Fibroblast of villous mesenchyme (primary cell): Measurements from ENCODE around the gene AIFM1. TPM values are rescaled to one million over a fixed set of nuclear protein-coding genes. Genes with fewer than 3 reads are reported as not detected.

Experiments used
- DNase-seq: peaks from one replicate; pipeline ENCODE4 v3.0.0-alpha.2; 2010; ENCODE audit warnings: low read depth
- H3K4me3 ChIP-seq: 2 replicates; pipeline ENCODE4 v1.5.1; 2011; ENCODE audit warnings: low read depth, mild to moderate bottlenecking, low read length
- CTCF ChIP-seq: IDR thresholded peaks from 2 replicates; pipeline ENCODE4 v1.5.1; 2012; ENCODE audit warnings: low read depth, mild to moderate bottlenecking, low read length; ENCODE audit not compliant: insufficient read depth
- total RNA-seq: library from RNA; depleted of rRNA; stranded (reverse); fragments of >200 nt; gene quantifications from 2 replicates; pipeline ENCODE4 v1.2.3, GENCODE V29; 2012

The AIFM1 gene
- total RNA-seq, 1 donor, result 16.0 TPM

- TF ChIP-seq CTCF, result no peak
- DNase-seq, result peak; percentile 35
- H3K4me3 ChIP-seq, result no peak overlapping the region
Measured at GRCh38 chrX:130196466-130196865, 30.8 kb upstream of the AIFM1 start.

GRCh38 chrX:130190801-130191200, 25.2 kb upstream of the AIFM1 start:
- DNase-seq, result no peak
- H3K4me3 ChIP-seq, result no peak overlapping the region
- no peak for TF ChIP-seq CTCF

GRCh38 chrX:130186651-130187050, 21.0 kb upstream of the AIFM1 start:
- DNase-seq, result peak; percentile 25
- TF ChIP-seq CTCF, result no peak
- H3K4me3 ChIP-seq, result no peak overlapping the region

GRCh38 chrX:130184857-130185256, 19.2 kb upstream of the AIFM1 start:
- TF ChIP-seq CTCF, result no peak
- H3K4me3 ChIP-seq, result no peak overlapping the region
- DNase-seq, result no peak

GRCh38 chrX:130184168-130184567, 18.5 kb upstream of the AIFM1 start:
- TF ChIP-seq CTCF, result no peak
- H3K4me3 ChIP-seq, result no peak overlapping the region
- DNase-seq, result no peak

GRCh38 chrX:130179579-130180215, 14.1 kb upstream of the AIFM1 start:
- H3K4me3 ChIP-seq, result no peak overlapping the region
- DNase-seq, result peak; percentile 11
- TF ChIP-seq CTCF, result no peak

- DNase-seq, result no peak
- no peak overlapping the region for H3K4me3 ChIP-seq
- no peak for TF ChIP-seq CTCF
Measured at GRCh38 chrX:130179170-130179569, 13.5 kb upstream of the AIFM1 start.
